HEK293 (cell line): Measurements from ENCODE around the gene BHLHE23.

Experiments used
- CTCF ChIA-PET: fragments of 350-600 bp; formaldehyde crosslinking; extraction: SDS; loops from one replicate; lab custom pipeline; 2021; ENCODE audit warnings: antibody characterized with exemption; lab: Yijun Ruan, JAX
- POLR2A ChIA-PET: fragments of 300-600 bp; formaldehyde crosslinking; extraction: SDS; loops from one replicate; lab custom pipeline; 2020; ENCODE audit warnings: antibody characterized with exemption, inconsistent platforms; lab: Yijun Ruan, JAX
- H3K27ac ChIP-seq: fragments of 200-500 bp; sonication (Bioruptor generic); 2 replicates; pipeline ENCODE4 v1.5.1; 2014; ENCODE audit warnings: low read depth, low read length, control low read depth, inconsistent platforms; ENCODE audit errors: extremely low read depth
- H3K36me3 ChIP-seq, 2 experiments: fragments of 200-500 bp in 1 of 2; sonication (Bioruptor generic) in 1 of 2; 1 replicate in 1 of 2; 2 replicates in 1 of 2; pipeline ENCODE4 v1.5.1; 2014 to 2017; ENCODE audit warnings: inconsistent platforms in 2 of 2, low read length in 2 of 2; ENCODE audit not compliant: control insufficient read depth in 2 of 2, insufficient read depth in 1 of 2
- H3K4me1 ChIP-seq: fragments of 200-500 bp; sonication (Bioruptor generic); 2 replicates; pipeline ENCODE4 v1.5.1; 2014; ENCODE audit warnings: mild to moderate bottlenecking, low read length, inconsistent platforms; ENCODE audit not compliant: control insufficient read depth, insufficient read depth
- H3K4me3 ChIP-seq: 2 replicates; pipeline ENCODE4 v1.5.1; 2011; ENCODE audit warnings: low read depth, mild to moderate bottlenecking, control low read depth, low read length, moderate library complexity
- H3K9me3 ChIP-seq: fragments of 200-500 bp; sonication (Bioruptor generic); 2 replicates; pipeline ENCODE4 v1.5.1; 2014; ENCODE audit warnings: low read depth, low read length, inconsistent platforms; ENCODE audit not compliant: control insufficient read depth, insufficient read depth
- GLI4 ChIP-seq: fragments of 450-650 bp; formaldehyde crosslinking; IDR thresholded peaks from 2 replicates; pipeline ENCODE4 v1.5.1; 2016; ENCODE audit warnings: missing biosample characterization, missing genetic modification characterization
- KLF7 ChIP-seq: fragments of 450-650 bp; formaldehyde crosslinking; IDR thresholded peaks from 2 replicates; pipeline ENCODE4 v1.5.1; 2016; ENCODE audit warnings: missing biosample characterization, missing genetic modification characterization, borderline replicate concordance
- REPIN1 ChIP-seq: fragments of 450-650 bp; formaldehyde crosslinking; IDR thresholded peaks from 2 replicates; pipeline ENCODE4 v1.5.1; 2017; ENCODE audit warnings: missing biosample characterization, missing genetic modification characterization, low read depth
- SP7 ChIP-seq: fragments of 450-650 bp; formaldehyde crosslinking; IDR thresholded peaks from 2 replicates; pipeline ENCODE4 v1.5.1; 2016; ENCODE audit warnings: missing biosample characterization, missing genetic modification characterization
- ZNF146 ChIP-seq: fragments of 450-650 bp; formaldehyde crosslinking; IDR thresholded peaks from 2 replicates; pipeline ENCODE4 v1.5.1; 2016; ENCODE audit warnings: missing biosample characterization, missing genetic modification characterization
- ZNF202 ChIP-seq: fragments of 450-650 bp; formaldehyde crosslinking; IDR thresholded peaks from 2 replicates; pipeline ENCODE4 v1.5.1; 2016; ENCODE audit warnings: missing biosample characterization, missing genetic modification characterization, borderline replicate concordance
- ZNF248 ChIP-seq: fragments of 450-650 bp; formaldehyde crosslinking; IDR thresholded peaks from 2 replicates; pipeline ENCODE4 v1.5.1; 2017; ENCODE audit warnings: missing biosample characterization, missing genetic modification characterization
- ZNF335 ChIP-seq: fragments of 450-650 bp; formaldehyde crosslinking; conservative IDR thresholded peaks from 2 replicates; pipeline ENCODE4 v1.5.1; 2016; ENCODE audit warnings: missing biosample characterization, missing genetic modification characterization
- ZNF350 ChIP-seq: fragments of 450-650 bp; formaldehyde crosslinking; IDR thresholded peaks from 2 replicates; pipeline ENCODE4 v1.5.0; 2017; ENCODE audit warnings: missing biosample characterization, mild to moderate bottlenecking, missing genetic modification characterization
- ZNF354C ChIP-seq: fragments of 450-650 bp; formaldehyde crosslinking; IDR thresholded peaks from 2 replicates; pipeline ENCODE4 v1.5.1; 2016; ENCODE audit warnings: missing biosample characterization, missing genetic modification characterization, low read depth, borderline replicate concordance
- ZNF394 ChIP-seq: fragments of 450-650 bp; formaldehyde crosslinking; IDR thresholded peaks from 2 replicates; pipeline ENCODE4 v1.5.1; 2016; ENCODE audit warnings: missing biosample characterization, missing genetic modification characterization, mild to moderate bottlenecking, moderate library complexity, borderline replicate concordance
- ZNF426 ChIP-seq: fragments of 450-650 bp; formaldehyde crosslinking; IDR thresholded peaks from 2 replicates; pipeline ENCODE4 v1.5.1; 2017; ENCODE audit warnings: missing biosample characterization, missing genetic modification characterization, mild to moderate bottlenecking, inconsistent platforms, moderate library complexity
- ZNF610 ChIP-seq: fragments of 450-650 bp; formaldehyde crosslinking; IDR thresholded peaks from 2 replicates; pipeline ENCODE4 v1.5.1; 2016; ENCODE audit warnings: missing biosample characterization, missing genetic modification characterization, borderline replicate concordance
- ZNF654 ChIP-seq: fragments of 450-650 bp; formaldehyde crosslinking; IDR thresholded peaks from 2 replicates; pipeline ENCODE4 v1.5.1; 2016; ENCODE audit warnings: low read depth, missing biosample characterization, missing genetic modification characterization
- TF ChIP-seq, protein P1 (sequence below): fragments of 450-650 bp; formaldehyde crosslinking; IDR thresholded peaks from 2 replicates; pipeline ENCODE4 v1.5.1; 2017; ENCODE audit warnings: missing biosample characterization, missing genetic modification characterization
- TF ChIP-seq, protein P2 (sequence below): fragments of 450-650 bp; formaldehyde crosslinking; IDR thresholded peaks from 2 replicates; pipeline ENCODE4 v1.5.1; 2016; ENCODE audit warnings: missing biosample characterization, missing genetic modification characterization, borderline replicate concordance
- TF ChIP-seq, protein P3 (sequence below): fragments of 450-650 bp; formaldehyde crosslinking; IDR thresholded peaks from 2 replicates; pipeline ENCODE4 v1.5.1; 2016; ENCODE audit warnings: missing biosample characterization, missing genetic modification characterization
- TF ChIP-seq, protein P4 (sequence below): fragments of 450-650 bp; formaldehyde crosslinking; IDR thresholded peaks from 2 replicates; pipeline ENCODE4 v1.5.1; 2016; ENCODE audit warnings: missing biosample characterization, missing genetic modification characterization

The BHLHE23 gene

DNA sequence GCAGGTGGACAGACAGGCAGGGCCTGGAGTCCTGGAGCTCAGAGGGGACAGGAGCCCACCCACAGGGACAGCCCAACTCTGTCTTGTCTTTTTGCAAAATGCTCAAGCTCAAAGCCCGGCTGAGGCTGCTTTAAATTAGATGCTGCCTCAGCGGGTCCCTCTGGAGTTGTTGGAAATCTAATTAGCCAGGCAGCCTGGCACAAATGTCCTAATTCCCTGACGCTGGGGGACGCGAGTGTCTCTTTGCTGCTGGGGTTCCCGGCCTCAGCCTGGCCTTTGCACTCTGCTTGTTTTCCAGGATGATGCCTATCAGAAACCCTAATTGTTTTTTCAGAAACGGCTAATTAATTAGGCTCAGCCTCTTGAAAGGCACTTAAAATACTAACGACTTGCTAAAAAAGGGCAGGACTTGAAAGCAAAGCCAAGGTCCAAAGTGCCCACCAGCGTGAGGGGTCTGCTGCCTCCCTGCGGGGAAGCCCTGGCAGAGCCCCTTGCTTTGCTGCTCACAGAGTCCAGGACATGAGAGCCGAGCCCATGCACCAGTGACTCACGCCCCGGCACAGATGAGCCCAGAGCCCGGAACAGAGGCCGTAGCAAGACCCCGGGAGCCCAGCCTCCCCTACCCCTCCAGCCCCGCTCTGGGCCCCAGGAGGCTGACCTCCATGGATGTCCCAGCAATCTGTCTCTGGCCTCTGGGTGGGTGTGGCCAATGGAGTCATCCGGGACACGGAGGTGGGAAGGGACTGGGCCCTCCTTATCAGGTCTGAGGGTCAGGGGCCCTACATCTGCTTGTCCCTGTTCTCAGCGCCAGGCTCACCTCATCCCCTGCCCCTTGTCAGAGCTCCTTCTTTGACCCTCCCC, 46.0 kb upstream of the BHLHE23 start:
- H3K4me3 ChIP-seq: no peak overlapping the region
- TF ChIP-seq, protein P1, sequence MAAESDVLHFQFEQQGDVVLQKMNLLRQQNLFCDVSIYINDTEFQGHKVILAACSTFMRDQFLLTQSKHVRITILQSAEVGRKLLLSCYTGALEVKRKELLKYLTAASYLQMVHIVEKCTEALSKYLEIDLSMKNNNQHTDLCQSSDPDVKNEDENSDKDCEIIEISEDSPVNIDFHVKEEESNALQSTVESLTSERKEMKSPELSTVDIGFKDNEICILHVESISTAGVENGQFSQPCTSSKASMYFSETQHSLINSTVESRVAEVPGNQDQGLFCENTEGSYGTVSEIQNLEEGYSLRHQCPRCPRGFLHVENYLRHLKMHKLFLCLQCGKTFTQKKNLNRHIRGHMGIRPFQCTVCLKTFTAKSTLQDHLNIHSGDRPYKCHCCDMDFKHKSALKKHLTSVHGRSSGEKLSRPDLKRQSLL: no peak
- TF ChIP-seq SP7 (tag by site-specific recombination) (no peak), REPIN1 (tag by site-specific recombination) (no peak), ZNF202 (tag by site-specific recombination) (no peak), ZNF146 (tag by site-specific recombination) (no peak), GLI4 (no peak)
- no peak overlapping the region for H3K27ac ChIP-seq
- ChIA-PET CTCF (interaction anchor here (0.6 to 0.7 kb wide), 2 partner anchors 121 to 244 kb away, joined by 3 read pairs; no protein-coding TSS in a partner anchor), POLR2A (no interaction called here)
- H3K4me1 ChIP-seq: no peaks in the 10 kb centered on the region
- no peaks in the 10 kb centered on the region for H3K36me3 ChIP-seq
- no peaks in the 10 kb centered on the region for H3K9me3 ChIP-seq

DNA sequence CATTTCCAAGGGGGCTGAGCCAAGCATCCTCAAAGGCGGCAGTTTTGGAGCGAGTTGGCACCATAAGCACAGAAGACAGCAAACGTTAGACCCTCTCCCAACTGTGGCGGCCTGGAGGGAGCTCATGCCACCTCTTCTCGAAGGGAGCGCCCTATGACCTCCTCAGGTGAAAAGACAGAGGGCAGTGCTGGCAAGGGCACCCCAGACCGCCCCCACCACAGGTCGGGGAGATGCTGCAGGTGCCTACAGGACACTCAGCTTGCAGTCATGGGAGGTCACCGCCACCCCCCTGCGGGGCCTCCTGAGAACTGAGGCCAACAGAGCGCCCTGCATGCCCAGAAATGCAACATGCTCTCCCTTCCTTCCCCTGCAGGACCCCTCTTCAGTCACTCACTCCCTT, 45.1 kb upstream of the BHLHE23 start:
- no peak overlapping the region for H3K4me3 ChIP-seq
- CTCF ChIA-PET: no interaction called here
- TF ChIP-seq ZNF335 (tag by site-specific recombination): no peak
- TF ChIP-seq ZNF394 (tag by site-specific recombination): no peak
- TF ChIP-seq, protein P2, sequence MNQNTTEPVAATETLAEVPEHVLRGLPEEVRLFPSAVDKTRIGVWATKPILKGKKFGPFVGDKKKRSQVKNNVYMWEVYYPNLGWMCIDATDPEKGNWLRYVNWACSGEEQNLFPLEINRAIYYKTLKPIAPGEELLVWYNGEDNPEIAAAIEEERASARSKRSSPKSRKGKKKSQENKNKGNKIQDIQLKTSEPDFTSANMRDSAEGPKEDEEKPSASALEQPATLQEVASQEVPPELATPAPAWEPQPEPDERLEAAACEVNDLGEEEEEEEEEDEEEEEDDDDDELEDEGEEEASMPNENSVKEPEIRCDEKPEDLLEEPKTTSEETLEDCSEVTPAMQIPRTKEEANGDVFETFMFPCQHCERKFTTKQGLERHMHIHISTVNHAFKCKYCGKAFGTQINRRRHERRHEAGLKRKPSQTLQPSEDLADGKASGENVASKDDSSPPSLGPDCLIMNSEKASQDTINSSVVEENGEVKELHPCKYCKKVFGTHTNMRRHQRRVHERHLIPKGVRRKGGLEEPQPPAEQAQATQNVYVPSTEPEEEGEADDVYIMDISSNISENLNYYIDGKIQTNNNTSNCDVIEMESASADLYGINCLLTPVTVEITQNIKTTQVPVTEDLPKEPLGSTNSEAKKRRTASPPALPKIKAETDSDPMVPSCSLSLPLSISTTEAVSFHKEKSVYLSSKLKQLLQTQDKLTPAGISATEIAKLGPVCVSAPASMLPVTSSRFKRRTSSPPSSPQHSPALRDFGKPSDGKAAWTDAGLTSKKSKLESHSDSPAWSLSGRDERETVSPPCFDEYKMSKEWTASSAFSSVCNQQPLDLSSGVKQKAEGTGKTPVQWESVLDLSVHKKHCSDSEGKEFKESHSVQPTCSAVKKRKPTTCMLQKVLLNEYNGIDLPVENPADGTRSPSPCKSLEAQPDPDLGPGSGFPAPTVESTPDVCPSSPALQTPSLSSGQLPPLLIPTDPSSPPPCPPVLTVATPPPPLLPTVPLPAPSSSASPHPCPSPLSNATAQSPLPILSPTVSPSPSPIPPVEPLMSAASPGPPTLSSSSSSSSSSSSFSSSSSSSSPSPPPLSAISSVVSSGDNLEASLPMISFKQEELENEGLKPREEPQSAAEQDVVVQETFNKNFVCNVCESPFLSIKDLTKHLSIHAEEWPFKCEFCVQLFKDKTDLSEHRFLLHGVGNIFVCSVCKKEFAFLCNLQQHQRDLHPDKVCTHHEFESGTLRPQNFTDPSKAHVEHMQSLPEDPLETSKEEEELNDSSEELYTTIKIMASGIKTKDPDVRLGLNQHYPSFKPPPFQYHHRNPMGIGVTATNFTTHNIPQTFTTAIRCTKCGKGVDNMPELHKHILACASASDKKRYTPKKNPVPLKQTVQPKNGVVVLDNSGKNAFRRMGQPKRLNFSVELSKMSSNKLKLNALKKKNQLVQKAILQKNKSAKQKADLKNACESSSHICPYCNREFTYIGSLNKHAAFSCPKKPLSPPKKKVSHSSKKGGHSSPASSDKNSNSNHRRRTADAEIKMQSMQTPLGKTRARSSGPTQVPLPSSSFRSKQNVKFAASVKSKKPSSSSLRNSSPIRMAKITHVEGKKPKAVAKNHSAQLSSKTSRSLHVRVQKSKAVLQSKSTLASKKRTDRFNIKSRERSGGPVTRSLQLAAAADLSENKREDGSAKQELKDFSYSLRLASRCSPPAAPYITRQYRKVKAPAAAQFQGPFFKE (tag by site-specific recombination): no peak
- no peak for TF ChIP-seq ZNF354C (tag by site-specific recombination)
- no peak for TF ChIP-seq ZNF654
- TF ChIP-seq KLF7: no peak
- TF ChIP-seq ZNF610 (tag by site-specific recombination): no peak
- no peak for TF ChIP-seq ZNF426
- TF ChIP-seq, protein P1: no peak
- TF ChIP-seq, protein P3, sequence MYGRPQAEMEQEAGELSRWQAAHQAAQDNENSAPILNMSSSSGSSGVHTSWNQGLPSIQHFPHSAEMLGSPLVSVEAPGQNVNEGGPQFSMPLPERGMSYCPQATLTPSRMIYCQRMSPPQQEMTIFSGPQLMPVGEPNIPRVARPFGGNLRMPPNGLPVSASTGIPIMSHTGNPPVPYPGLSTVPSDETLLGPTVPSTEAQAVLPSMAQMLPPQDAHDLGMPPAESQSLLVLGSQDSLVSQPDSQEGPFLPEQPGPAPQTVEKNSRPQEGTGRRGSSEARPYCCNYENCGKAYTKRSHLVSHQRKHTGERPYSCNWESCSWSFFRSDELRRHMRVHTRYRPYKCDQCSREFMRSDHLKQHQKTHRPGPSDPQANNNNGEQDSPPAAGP (tag by site-specific recombination): no peak
- TF ChIP-seq ZNF350: no peak
- TF ChIP-seq ZNF248 (tag by site-specific recombination): no peak
- TF ChIP-seq, protein P4, sequence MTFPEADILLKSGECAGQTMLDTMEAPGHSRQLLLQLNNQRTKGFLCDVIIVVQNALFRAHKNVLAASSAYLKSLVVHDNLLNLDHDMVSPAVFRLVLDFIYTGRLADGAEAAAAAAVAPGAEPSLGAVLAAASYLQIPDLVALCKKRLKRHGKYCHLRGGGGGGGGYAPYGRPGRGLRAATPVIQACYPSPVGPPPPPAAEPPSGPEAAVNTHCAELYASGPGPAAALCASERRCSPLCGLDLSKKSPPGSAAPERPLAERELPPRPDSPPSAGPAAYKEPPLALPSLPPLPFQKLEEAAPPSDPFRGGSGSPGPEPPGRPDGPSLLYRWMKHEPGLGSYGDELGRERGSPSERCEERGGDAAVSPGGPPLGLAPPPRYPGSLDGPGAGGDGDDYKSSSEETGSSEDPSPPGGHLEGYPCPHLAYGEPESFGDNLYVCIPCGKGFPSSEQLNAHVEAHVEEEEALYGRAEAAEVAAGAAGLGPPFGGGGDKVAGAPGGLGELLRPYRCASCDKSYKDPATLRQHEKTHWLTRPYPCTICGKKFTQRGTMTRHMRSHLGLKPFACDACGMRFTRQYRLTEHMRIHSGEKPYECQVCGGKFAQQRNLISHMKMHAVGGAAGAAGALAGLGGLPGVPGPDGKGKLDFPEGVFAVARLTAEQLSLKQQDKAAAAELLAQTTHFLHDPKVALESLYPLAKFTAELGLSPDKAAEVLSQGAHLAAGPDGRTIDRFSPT (tag by site-specific recombination): no peak

More for the DNA sequence above, 45.1 kb upstream of the BHLHE23 start:
- H3K36me3 ChIP-seq: no peaks in the 10 kb centered on the region
- POLR2A ChIA-PET: no interaction called here
- H3K9me3 ChIP-seq: no peaks in the 10 kb centered on the region
- H3K4me1 ChIP-seq: no peaks in the 10 kb centered on the region
- no peak overlapping the region for H3K27ac ChIP-seq
